GM12878 (cell line): Measurements from ENCODE around the gene C6orf89. TPM values are rescaled to one million over a fixed set of nuclear protein-coding genes. Genes with fewer than 3 reads are reported as not detected.
"Not testable (repeated sequence)": the region's sequence is repeated elsewhere in the genome, so short reads cannot be mapped to it uniquely, and the experiment has no call there.

Experiments used
- ATAC-seq: fragments of 200-7000 bp; cut with Tn5 transposase; 3 replicates; pipeline ENCODE4 v1.9.1; 2020; ENCODE audit warnings: mild to moderate bottlenecking, moderate library complexity
- BruUV-seq: library from RNA; stranded (reverse); fragments of 400-500 nt; replicated peaks from 2 replicates; lab custom pipeline; 2021; lab: Mats Ljungman, UMichigan
- CTCF ChIA-PET: fragments of 300-600 bp; sonication (Branson Sonifier 250); formaldehyde crosslinking; extraction: SDS; loops from one replicate; lab custom pipeline; 2021; ENCODE audit warnings: inconsistent platforms; lab: Yijun Ruan, JAX
- POLR2A ChIA-PET: fragments of 350-600 bp; formaldehyde crosslinking; extraction: SDS; loops from one replicate; lab custom pipeline; 2021; ENCODE audit warnings: inconsistent platforms; lab: Charles Lee
- RAD21 ChIA-PET: fragments of 300-600 bp; sonication (Branson Sonifier 250); formaldehyde crosslinking; loops from one replicate; lab custom pipeline; 2023; ENCODE audit warnings: antibody characterized with exemption; ENCODE audit not compliant: unreplicated experiment; lab: Charles Lee
- SMC1A ChIA-PET: fragments of 300-600 bp; sonication (Branson Sonifier 250); formaldehyde crosslinking; loops from one replicate; lab custom pipeline; 2023; ENCODE audit not compliant: unreplicated experiment, uncharacterized antibody; lab: Charles Lee
- DNase-seq: peaks from one replicate; pipeline ENCODE4 v3.0.0-alpha.2; 2011; ENCODE audit warnings: low read depth, low spot score
- FAIRE-seq: peaks from 3 replicates; lab custom pipeline; 2011; peaks lifted over from hg19 to GRCh38; lab: Jason Lieb, UNC
- H2AFZ ChIP-seq: 2 replicates; pipeline ENCODE4 v1.6.0; 2011; ENCODE audit warnings: low read depth, low read length, control low read depth; ENCODE audit not compliant: control insufficient read depth
- H3K27ac ChIP-seq: 2 replicates; pipeline ENCODE4 v1.5.1; 2011; ENCODE audit warnings: control low read depth; ENCODE audit not compliant: control insufficient read depth, insufficient read depth
- H3K27me3 ChIP-seq, 2 experiments: replicated peaks in 1 of 2; 2 replicates each; pipeline versions ENCODE4 v1.6.0 to v1.6.1; 2011; ENCODE audit warnings: low read length in 1 of 2; ENCODE audit not compliant: control insufficient read depth in 2 of 2, insufficient read depth in 2 of 2
- H3K36me3 ChIP-seq, 2 experiments: 2 replicates each; pipeline ENCODE4 v1.5.1; 2011; ENCODE audit warnings: low read length in 1 of 2; ENCODE audit not compliant: control insufficient read depth in 2 of 2, insufficient read depth in 2 of 2
- H3K4me1 ChIP-seq: 2 replicates; pipeline ENCODE4 v1.6.1; 2011; ENCODE audit warnings: mild to moderate bottlenecking, low read length, moderate library complexity, mixed read lengths; ENCODE audit not compliant: control insufficient read depth, insufficient read depth
- H3K4me2 ChIP-seq: 2 replicates; pipeline ENCODE4 v1.6.0; 2011; ENCODE audit warnings: control low read depth; ENCODE audit not compliant: control insufficient read depth, insufficient read depth
- H3K4me3 ChIP-seq: fragments of 200-600 bp; sonication (generic); 2 replicates; pipeline ENCODE4 v1.5.1; 2016
- H3K79me2 ChIP-seq: 2 replicates; pipeline ENCODE4 v1.6.0; 2011; ENCODE audit warnings: low read length; ENCODE audit not compliant: control insufficient read depth, insufficient read depth
- H3K9ac ChIP-seq: 2 replicates; pipeline ENCODE4 v1.8.0; 2011; ENCODE audit warnings: low read length, control low read depth, mixed read lengths; ENCODE audit not compliant: control insufficient read depth, insufficient read depth
- H3K9me3 ChIP-seq: replicated peaks from 3 replicates; pipeline ENCODE4 v1.5.1; 2011; ENCODE audit warnings: mild to moderate bottlenecking, low read length; ENCODE audit not compliant: control insufficient read depth, insufficient read depth
- H4K20me1 ChIP-seq: 2 replicates; pipeline ENCODE4 v1.6.0; 2011; ENCODE audit not compliant: control insufficient read depth, insufficient read depth
- CEBPB ChIP-seq, 2 experiments: fragments of 150-350 bp in 1 of 2; IDR thresholded peaks; 2 replicates each; pipeline ENCODE4 v1.6.1; 2012 to 2014; ENCODE audit warnings: low read depth in 2 of 2, low read length in 2 of 2, borderline replicate concordance in 1 of 2, inconsistent platforms in 1 of 2
- EED ChIP-seq: sonication (generic); IDR thresholded peaks from 2 replicates; pipeline ENCODE4 v1.6.1; 2016; ENCODE audit warnings: antibody characterized with exemption, low read depth
- PBX3 ChIP-seq: IDR thresholded peaks from 2 replicates; pipeline ENCODE4 v1.6.1; 2011; ENCODE audit warnings: mild to moderate bottlenecking, low read depth, low read length, moderate library complexity; ENCODE audit not compliant: insufficient replicate concordance
- PML ChIP-seq: IDR thresholded peaks from 2 replicates; pipeline ENCODE4 v1.6.1; 2012; ENCODE audit warnings: low read length, inconsistent platforms
- POU2F2 ChIP-seq: IDR thresholded peaks from 3 replicates; pipeline ENCODE4 v1.6.1; 2011; ENCODE audit warnings: low read depth, mild to moderate bottlenecking, low read length, borderline replicate concordance
- REST ChIP-seq: IDR thresholded peaks from 2 replicates; pipeline ENCODE4 v1.6.1; 2012; ENCODE audit warnings: mild to moderate bottlenecking, low read depth, low read length
- ZNF592 ChIP-seq: fragments of 450-650 bp; IDR thresholded peaks from 2 replicates; pipeline ENCODE4 v1.6.1; 2017; ENCODE audit warnings: mild to moderate bottlenecking, moderate library complexity
- ZZZ3 ChIP-seq: IDR thresholded peaks from 2 replicates; pipeline ENCODE4 v1.6.1; 2011; ENCODE audit warnings: low read depth; ENCODE audit not compliant: control insufficient read depth, insufficient read length
- WGBS: methylation state at CpG from one replicate; pipeline ENCODE4 v1.1.6; 2016; ENCODE audit warnings: low lambda C conversion rate; ENCODE audit not compliant: insufficient replicate concordance, insufficient coverage; ENCODE audit errors: missing lambda C conversion rate; 5-methylcytosine and 5-hydroxymethylcytosine counted together
- in situ Hi-C: fragments of 300-500 bp; cut with MboI; formaldehyde crosslinking; loops from 9 replicates; pipeline ENCODE4 v1.14.3; 2018; ENCODE audit warnings: mixed read lengths
- intact Hi-C: fragments of 100-400 bp; cut with micrococcal nuclease; formaldehyde crosslinking; loops from one replicate; pipeline ENCODE4 v1.14.2; 2022; ENCODE audit not compliant: unreplicated experiment
- polyA plus RNA-seq, 11 experiments: library from polyadenylated mRNA; depleted of rRNA in 4 of 11; unstranded in 6 of 11; stranded (reverse) in 5 of 11; fragments of >200 nt; fragmentation: Nextera tagmentation in 4 of 11; fragmentation: Illumina TruSeq in 1 of 11; extraction: Ambion mirVana in 4 of 11; extraction: Trizol in 1 of 11; gene quantifications; 1 replicate in 1 of 11; 2 replicates in 10 of 11; pipeline versions ENCODE4 v1.2.1 to v1.2.3, GENCODE V29; 2011 to 2016; ENCODE audit warnings: inconsistent platforms in 2 of 11, missing spikeins in 2 of 11, low read depth in 1 of 11
- total RNA-seq, 4 experiments: library from RNA; depleted of rRNA in 3 of 4; stranded (reverse); fragments of >200 nt in 3 of 4; fragmentation: Illumina TruSeq in 1 of 4; extraction: Trizol in 1 of 4; gene quantifications; 2 replicates each; pipeline versions ENCODE4 v1.2.1 to v1.2.3, GENCODE V29; 2013 to 2021

The C6orf89 gene
- total and polyA plus RNA-seq, 10 of the 15 experiments (the other 5 are each of a cell fraction or from before 2014, with no cell fraction given): 10.8 to 42.7 (median 28.6) TPM

DNA sequence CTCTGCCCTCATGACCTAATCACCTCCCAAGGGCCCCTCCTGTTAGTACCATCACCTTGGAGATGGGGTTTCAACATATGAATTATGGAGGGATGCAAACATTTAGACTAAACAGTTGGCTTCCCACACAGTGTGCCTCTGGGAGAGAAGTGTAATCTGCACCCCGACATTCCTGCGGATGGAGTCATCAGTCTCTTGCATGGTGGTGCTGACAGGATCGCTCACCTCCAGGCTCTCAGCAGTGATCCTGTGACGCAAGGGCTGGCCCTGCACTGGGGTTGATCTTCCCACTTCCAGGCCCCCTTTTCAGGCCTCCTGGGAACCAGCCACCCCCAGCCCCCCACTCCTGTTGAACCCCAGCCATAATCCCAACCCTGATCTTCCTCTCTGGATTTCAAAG, 52.8 kb downstream of the C6orf89 start (continued):
- no peak for TF ChIP-seq REST
- no peak for TF ChIP-seq PBX3
- TF ChIP-seq PML: no peak
- TF ChIP-seq CEBPB (IDR thresholded peaks at IDR 0.05; ENCODE audit: borderline replicate concordance in 1 of 2, low read depth in 2 of 2, low read length in 2 of 2): no peak
- TF ChIP-seq ZZZ3: no peak
- no peak for TF ChIP-seq POU2F2
- no peak for TF ChIP-seq ZNF592
- TF ChIP-seq EED: no peak

DNA sequence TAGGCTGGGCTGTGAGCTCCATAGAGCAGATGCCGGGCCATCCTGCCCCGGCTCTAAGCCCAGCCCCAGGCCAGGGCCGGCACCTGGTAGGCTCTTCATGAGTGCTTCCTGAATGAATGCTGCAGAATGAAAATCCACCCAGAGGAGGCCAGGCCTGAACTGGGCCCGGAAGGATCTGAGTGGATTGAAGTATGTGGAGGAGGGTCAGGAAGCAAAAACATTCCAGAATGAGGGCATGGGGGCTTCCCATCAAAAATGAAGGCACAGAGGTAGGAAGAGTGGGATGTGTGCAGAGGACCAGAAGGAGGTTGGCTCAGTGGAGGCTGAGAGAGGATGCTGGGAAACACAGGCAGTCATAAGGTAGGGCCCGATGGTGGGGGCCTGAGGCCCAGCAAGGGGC, 53.3 kb downstream of the C6orf89 start:
- intact Hi-C loops, ATAC-seq, H3K4me2 ChIP-seq, H3K4me3 ChIP-seq, CTCF ChIA-PET, POLR2A ChIA-PET, FAIRE-seq, H3K36me3 ChIP-seq, H3K27ac ChIP-seq, SMC1A ChIA-PET, H3K79me2 ChIP-seq, H3K4me1 ChIP-seq, DNase-seq, H2AFZ ChIP-seq, H3K9ac ChIP-seq, in situ Hi-C loops, BruUV-seq, RAD21 ChIA-PET, H4K20me1 ChIP-seq, H3K9me3 ChIP-seq, H3K27me3 ChIP-seq: not testable (repeated sequence)
- WGBS: 48% methylated on average over 5 of the region's 5 CpGs
